ENCODE measurements around the gene CLDN6. TPM values are rescaled to one million over a fixed set of nuclear protein-coding genes. Genes with fewer than 3 reads are reported as not detected.

The CLDN6 gene
- total and polyA plus RNA-seq, 9 of the 15 experiments (the other 6 are each of a cell fraction or from before 2014, with no cell fraction given): 0.22 to 0.75 (median 0.38) TPM; not detected in 3

- TF ChIP-seq RREB1 (CRISPR knock-in tag; IDR thresholded peaks at IDR 0.05) (no peak), ZNF318 (IDR thresholded peaks at IDR 0.05; ENCODE audit: borderline replicate concordance in 1 of 2, low read depth in 1 of 2) (0 out of 4 replicates have a peak, but pooled peaks of 1 of the 2 experiments have one; percentile 19), ZNF586 (CRISPR knock-in tag; conservative IDR thresholded peaks at IDR 0.05) (no peak), JUN (IDR thresholded peaks at IDR 0.05; ENCODE audit: borderline replicate concordance, low read depth, low read length) (peak; percentile 91), JUN (CRISPR knock-in tag; IDR thresholded peaks at IDR 0.05; ENCODE audit: borderline replicate concordance) (0 out of 2 replicates have a peak, but pooled peaks have one; percentile 91), ZBTB7A (IDR thresholded peaks at IDR 0.05; ENCODE audit: borderline replicate concordance, control insufficient read depth, low read depth, low read length) (peak; percentile 78), TCF7L2 (IDR thresholded peaks at IDR 0.05; ENCODE audit: low read depth, low read length) (no peak), E4F1 (CRISPR knock-in tag; IDR thresholded peaks at IDR 0.05; ENCODE audit: borderline replicate concordance) (no peak)
Measured at GRCh38 chr16:3020604-3021448, 2.8 kb upstream of the CLDN6 start (continued).

Measured in K562 (cell line).